Measurements from ENCODE around the gene TUBA8.
"Not testable (repeated sequence)": the region's sequence is repeated elsewhere in the genome, so short reads cannot be mapped to it uniquely, and the experiment has no call there.

DNA sequence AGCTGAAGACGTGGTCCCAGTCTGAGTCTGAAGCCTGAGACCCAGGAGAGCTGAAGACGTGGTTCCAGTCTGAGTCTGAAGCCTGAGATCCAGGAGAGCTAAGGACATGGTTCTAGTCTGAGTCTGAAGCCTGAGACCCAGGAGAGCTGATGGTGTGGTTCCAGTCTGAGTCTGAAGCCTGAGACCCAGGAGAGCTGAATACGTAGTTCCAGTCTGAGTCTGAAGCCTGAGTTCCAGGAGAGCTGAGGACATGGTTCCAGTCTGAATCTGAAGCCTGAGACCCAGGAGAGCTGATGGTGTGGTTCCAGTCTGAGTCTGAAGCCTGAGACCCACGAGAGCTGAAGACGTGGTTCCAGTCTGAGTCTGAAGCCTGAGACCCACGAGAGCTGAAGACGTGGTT, 4.6 kb upstream of the TUBA8 start:
- TF ChIP-seq, protein P1, sequence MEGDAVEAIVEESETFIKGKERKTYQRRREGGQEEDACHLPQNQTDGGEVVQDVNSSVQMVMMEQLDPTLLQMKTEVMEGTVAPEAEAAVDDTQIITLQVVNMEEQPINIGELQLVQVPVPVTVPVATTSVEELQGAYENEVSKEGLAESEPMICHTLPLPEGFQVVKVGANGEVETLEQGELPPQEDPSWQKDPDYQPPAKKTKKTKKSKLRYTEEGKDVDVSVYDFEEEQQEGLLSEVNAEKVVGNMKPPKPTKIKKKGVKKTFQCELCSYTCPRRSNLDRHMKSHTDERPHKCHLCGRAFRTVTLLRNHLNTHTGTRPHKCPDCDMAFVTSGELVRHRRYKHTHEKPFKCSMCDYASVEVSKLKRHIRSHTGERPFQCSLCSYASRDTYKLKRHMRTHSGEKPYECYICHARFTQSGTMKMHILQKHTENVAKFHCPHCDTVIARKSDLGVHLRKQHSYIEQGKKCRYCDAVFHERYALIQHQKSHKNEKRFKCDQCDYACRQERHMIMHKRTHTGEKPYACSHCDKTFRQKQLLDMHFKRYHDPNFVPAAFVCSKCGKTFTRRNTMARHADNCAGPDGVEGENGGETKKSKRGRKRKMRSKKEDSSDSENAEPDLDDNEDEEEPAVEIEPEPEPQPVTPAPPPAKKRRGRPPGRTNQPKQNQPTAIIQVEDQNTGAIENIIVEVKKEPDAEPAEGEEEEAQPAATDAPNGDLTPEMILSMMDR (conservative IDR thresholded peaks at IDR 0.05 in 1 of 2, IDR thresholded peaks at IDR 0.05 in 1 of 2; ENCODE audit: low read depth in 1 of 2, low read length in 2 of 2): not testable (repeated sequence)
- not testable (repeated sequence) for TF ChIP-seq EZH2 (IDR thresholded peaks at IDR 0.05; ENCODE audit: low read length, missing control alignments)

All from fibroblast of lung (primary cell).